ENCODE results near the gene SPATA7.

The SPATA7 gene

GRCh38 chr14:88481059-88481458 lies 95.6 kb downstream of the SPATA7 start:
- DNase-seq (ENCODE audit: insufficient read length, low spot score): no peak
- no peak for FAIRE-seq
- TF ChIP-seq POLR2A (IDR thresholded peaks at IDR 0.05; ENCODE audit: low read depth, low read length): no peak

- DNase-seq (ENCODE audit: insufficient read length, low spot score) (no peak), FAIRE-seq (no peak)
- TF ChIP-seq POLR2A (IDR thresholded peaks at IDR 0.05; ENCODE audit: low read depth, low read length): no peak
Observed at GRCh38 chr14:88481794-88482193, 96.3 kb downstream of the SPATA7 start.

DNA sequence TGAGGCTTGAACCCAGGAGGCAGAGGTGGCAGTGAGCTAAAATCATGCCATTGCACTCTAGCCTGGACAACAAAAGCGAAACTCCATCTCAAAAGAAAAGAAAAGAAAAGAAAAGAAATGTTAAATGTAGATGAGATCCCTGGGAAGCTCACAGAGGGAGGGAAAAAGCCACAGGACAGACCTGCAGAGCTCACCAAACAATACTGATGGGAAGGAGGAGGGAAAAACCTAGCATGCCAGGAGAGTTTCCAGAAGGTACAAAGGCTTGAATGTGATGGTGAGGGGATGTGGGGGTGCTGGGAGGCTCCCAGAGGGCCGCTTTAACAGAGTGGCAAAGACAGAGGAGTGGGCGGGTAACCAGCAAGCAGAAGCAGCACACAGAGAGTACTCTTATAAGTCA lies 97.1 kb downstream of the SPATA7 start:
- TF ChIP-seq POLR2A (IDR thresholded peaks at IDR 0.05; ENCODE audit: low read depth, low read length): no peak
- DNase-seq (ENCODE audit: insufficient read length, low spot score) (no peak), FAIRE-seq (no peak)

All from H54 (cell line).